GM18520 (cell line): Measurements from ENCODE around the gene SCARB1.

Experiments used
- ATAC-seq: cut with Tn5 transposase; IDR thresholded peaks from one replicate; pipeline ENCODE4 v1.9.1; 2021; ENCODE audit not compliant: unreplicated experiment

SCARB1 gene

GRCh38 chr12:124749725-124750124 lies 113.9 kb downstream of the SCARB1 start:
- ATAC-seq, result no peak

GRCh38 chr12:124747426-124748161 lies 116.1 kb downstream of the SCARB1 start:
- ATAC-seq, result no peak

- no peak for ATAC-seq
Measured at GRCh38 chr12:124746649-124747425, 116.8 kb downstream of the SCARB1 start.

GRCh38 chr12:124745891-124746570 lies 117.6 kb downstream of the SCARB1 start:
- no peak for ATAC-seq

- ATAC-seq, result no peak
Measured at GRCh38 chr12:124745465-124745890, 118.2 kb downstream of the SCARB1 start.

GRCh38 chr12:124744659-124745464 lies 118.8 kb downstream of the SCARB1 start:
- ATAC-seq, result no peak

GRCh38 chr12:124744273-124744640 lies 119.4 kb downstream of the SCARB1 start:
- no peak for ATAC-seq

- ATAC-seq, result no peak
Measured at GRCh38 chr12:124743479-124744272, 120.0 kb downstream of the SCARB1 start.

- ATAC-seq, result no peak
Measured at GRCh38 chr12:124742678-124743077, 121.0 kb downstream of the SCARB1 start.

GRCh38 chr12:124742111-124742510 lies 121.6 kb downstream of the SCARB1 start:
- no peak for ATAC-seq

- no peak for ATAC-seq
Measured at GRCh38 chr12:124741211-124741610, 122.5 kb downstream of the SCARB1 start.

- no peak for ATAC-seq
Measured at GRCh38 chr12:124740691-124741137, 123.0 kb downstream of the SCARB1 start.

GRCh38 chr12:124739953-124740561 lies 123.6 kb downstream of the SCARB1 start:
- ATAC-seq, result no peak

GRCh38 chr12:124738636-124739467 lies 124.8 kb downstream of the SCARB1 start:
- ATAC-seq, result no peak

GRCh38 chr12:124737772-124738635 lies 125.7 kb downstream of the SCARB1 start:
- no peak for ATAC-seq

- ATAC-seq, result no peak
Measured at GRCh38 chr12:124737040-124737419, 126.6 kb downstream of the SCARB1 start.

GRCh38 chr12:124736115-124737039 lies 127.3 kb downstream of the SCARB1 start:
- ATAC-seq, result no peak
